PFSK-1 (cell line): ENCODE data around the gene NFKB1.

Source experiments
- FOXP2 ChIP-seq: optimal IDR thresholded peaks from 2 replicates; pipeline ENCODE3; 2011; ENCODE audit warnings: borderline replicate concordance, control low read depth, inconsistent platforms; ENCODE audit not compliant: insufficient read depth; ENCODE audit errors: extremely low read length, extremely low read depth
- POLR2AphosphoS5 ChIP-seq: IDR thresholded peaks from 2 replicates; pipeline ENCODE4 v1.6.1; 2012; ENCODE audit warnings: low read depth, mild to moderate bottlenecking, control low read depth, low read length, moderate library complexity
- REST ChIP-seq, 2 experiments: IDR thresholded peaks; 2 replicates each; pipeline versions ENCODE4 v1.6.1 to v1.8.0; 2011 to 2012; ENCODE audit warnings: low read depth in 2 of 2, low read length in 2 of 2, control low read depth in 1 of 2, inconsistent platforms in 1 of 2, mild to moderate bottlenecking in 1 of 2, moderate library complexity in 1 of 2; ENCODE audit not compliant: insufficient read depth in 1 of 2
- SIN3A ChIP-seq: IDR thresholded peaks from 2 replicates; pipeline ENCODE4 v1.6.1; 2012; ENCODE audit warnings: mild to moderate bottlenecking, low read length, moderate library complexity, borderline replicate concordance; ENCODE audit not compliant: insufficient read depth
- TAF1 ChIP-seq: IDR thresholded peaks from 2 replicates; pipeline ENCODE4 v1.6.1; 2012; ENCODE audit warnings: low read length, control low read depth, borderline replicate concordance; ENCODE audit not compliant: insufficient read depth

Gene NFKB1

GRCh38 chr4:102506523-102506922 is 5.4 kb downstream of the NFKB1 start:
- no peak for TF ChIP-seq POLR2AphosphoS5
- TF ChIP-seq TAF1: no peak
- no peak for TF ChIP-seq SIN3A
- TF ChIP-seq FOXP2: no peak
- TF ChIP-seq REST (IDR thresholded peaks at IDR 0.05; ENCODE audit: insufficient read depth in 1 of 2, low read depth in 2 of 2, low read length in 2 of 2): no peak

- no peak for TF ChIP-seq POLR2AphosphoS5
- no peak for TF ChIP-seq REST (IDR thresholded peaks at IDR 0.05; ENCODE audit: insufficient read depth in 1 of 2, low read depth in 2 of 2, low read length in 2 of 2)
- TF ChIP-seq FOXP2: no peak
- no peak for TF ChIP-seq TAF1
- no peak for TF ChIP-seq SIN3A
Measured at GRCh38 chr4:102511830-102512605, 10.9 kb downstream of the NFKB1 start.

GRCh38 chr4:102514298-102514964 is 13.3 kb downstream of the NFKB1 start:
- TF ChIP-seq TAF1 (no peak), POLR2AphosphoS5 (no peak), REST (IDR thresholded peaks at IDR 0.05; ENCODE audit: insufficient read depth in 1 of 2, low read depth in 2 of 2, low read length in 2 of 2) (no peak), SIN3A (no peak), FOXP2 (no peak)

GRCh38 chr4:102517753-102518152 is 16.6 kb downstream of the NFKB1 start:
- TF ChIP-seq FOXP2: no peak
- TF ChIP-seq SIN3A: no peak
- no peak for TF ChIP-seq REST (IDR thresholded peaks at IDR 0.05; ENCODE audit: insufficient read depth in 1 of 2, low read depth in 2 of 2, low read length in 2 of 2)
- no peak for TF ChIP-seq POLR2AphosphoS5
- no peak for TF ChIP-seq TAF1
